Mesendoderm (in vitro differentiated cells): Measurements from ENCODE around the gene LITAF.
"Not testable (repeated sequence)": the region's sequence is repeated elsewhere in the genome, so short reads cannot be mapped to it uniquely, and the experiment has no call there.

ENCODE experiments used
- DNase-seq: peaks from one replicate; pipeline ENCODE4 v3.0.0; 2013
- H2AK5ac ChIP-seq: 2 replicates; pipeline ENCODE4 v1.6.1; 2013; ENCODE audit warnings: low read length, inconsistent platforms
- H2BK120ac ChIP-seq: 2 replicates; pipeline ENCODE4 v1.6.1; 2013; ENCODE audit warnings: low read depth, mild to moderate bottlenecking, low read length, moderate library complexity, mixed read lengths
- H2BK15ac ChIP-seq: replicated peaks from 2 replicates; pipeline ENCODE4 v1.6.1; 2013; ENCODE audit warnings: low read depth, mild to moderate bottlenecking, moderate library complexity
- H2BK5ac ChIP-seq: 2 replicates; pipeline ENCODE4 v1.6.1; 2013; ENCODE audit warnings: low read length, inconsistent platforms
- H3K18ac ChIP-seq: 2 replicates; pipeline ENCODE4 v1.6.1; 2013; ENCODE audit warnings: mild to moderate bottlenecking, low read length, mixed read lengths
- H3K23ac ChIP-seq: one replicate; pipeline ENCODE4 v1.6.1; 2013; ENCODE audit warnings: low read length
- H3K27ac ChIP-seq: 2 replicates; pipeline ENCODE4 v1.5.1; 2013; ENCODE audit warnings: low read depth, mild to moderate bottlenecking, inconsistent platforms, low read length, moderate library complexity
- H3K27me3 ChIP-seq: 2 replicates; pipeline ENCODE4 v1.6.1; 2013; ENCODE audit warnings: low read length, control low read depth, mild to moderate bottlenecking, inconsistent platforms; ENCODE audit not compliant: insufficient read depth, poor library complexity
- H3K36me3 ChIP-seq: 2 replicates; pipeline ENCODE4 v1.6.1; 2013; ENCODE audit warnings: low read length, inconsistent platforms; ENCODE audit not compliant: control insufficient read depth, insufficient read depth
- H3K4ac ChIP-seq: one replicate; pipeline ENCODE4 v1.6.1; 2013; ENCODE audit warnings: low read depth, mild to moderate bottlenecking, low read length, moderate library complexity
- H3K4me1 ChIP-seq: 2 replicates; pipeline ENCODE4 v1.6.1; 2013; ENCODE audit warnings: low read depth, low read length, inconsistent platforms; ENCODE audit not compliant: control insufficient read depth
- H3K4me2 ChIP-seq: 2 replicates; pipeline ENCODE4 v1.6.1; 2013; ENCODE audit warnings: low read length
- H3K4me3 ChIP-seq: 2 replicates; pipeline ENCODE4 v1.5.1; 2013; ENCODE audit warnings: mild to moderate bottlenecking, low read length
- H3K56ac ChIP-seq: one replicate; pipeline ENCODE4 v1.6.1; 2013; ENCODE audit warnings: low read length
- H3K79me1 ChIP-seq: 2 replicates; pipeline ENCODE4 v1.6.1; 2013; ENCODE audit warnings: low read length, inconsistent platforms
- H3K79me2 ChIP-seq: 2 replicates; pipeline ENCODE4 v1.6.1; 2013; ENCODE audit warnings: mild to moderate bottlenecking, low read length; ENCODE audit not compliant: control insufficient read depth, insufficient read depth
- H3K9ac ChIP-seq: 2 replicates; pipeline ENCODE4 v1.6.1; 2013; ENCODE audit warnings: low read length, inconsistent platforms
- H4K5ac ChIP-seq: one replicate; pipeline ENCODE4 v1.6.1; 2013; ENCODE audit warnings: low read length
- H4K8ac ChIP-seq: one replicate; pipeline ENCODE4 v1.6.1; 2013; ENCODE audit warnings: low read depth, mild to moderate bottlenecking, control low read depth, low read length, moderate library complexity
- WGBS: extraction: QIAGEN DNeasy Blood & Tissue Kit; methylation state at CpG from one replicate; pipeline ENCODE4 v1.1.7; 2013; ENCODE audit warnings: low lambda C conversion rate, missing lambda C conversion rate; ENCODE audit not compliant: insufficient coverage; ENCODE audit errors: extremely low coverage; 5-methylcytosine and 5-hydroxymethylcytosine counted together

LITAF gene

GRCh38 chr16:11521055-11521454 is 65.7 kb downstream of the LITAF start:
- Histone ChIP-seq H3K56ac (no peak overlapping the region), H2BK120ac (no peak overlapping the region), H3K9ac (no peak overlapping the region), H4K5ac (no peak overlapping the region), H3K27ac (no peak overlapping the region), H3K4me3 (no peak overlapping the region), H3K18ac (no peak overlapping the region), H3K4ac (no peak overlapping the region), H2BK5ac (no peak overlapping the region), H3K27me3 (no peaks in the 10 kb centered on the region), H3K23ac (no peak overlapping the region), H3K79me2 (no peaks in the 10 kb centered on the region), H3K4me2 (no peak overlapping the region), H3K79me1 (no peaks in the 10 kb centered on the region), H3K4me1 (no peaks in the 10 kb centered on the region), H4K8ac (no peak overlapping the region), H2AK5ac (no peak overlapping the region), H2BK15ac (no peak overlapping the region), H3K36me3 (no peaks in the 10 kb centered on the region)
- no CpG with 5 or more reads among the region's 1 CpG for WGBS
- no peak for DNase-seq

- Histone ChIP-seq H4K8ac (no peak overlapping the region), H2AK5ac (no peak overlapping the region), H3K56ac (no peak overlapping the region), H3K27ac (no peak overlapping the region), H3K36me3 (no peaks in the 10 kb centered on the region), H3K4me2 (no peak overlapping the region), H2BK5ac (no peak overlapping the region), H3K18ac (no peak overlapping the region), H2BK120ac (no peak overlapping the region), H3K27me3 (no peaks in the 10 kb centered on the region), H3K4ac (no peak overlapping the region), H2BK15ac (no peak overlapping the region), H3K4me1 (no peaks in the 10 kb centered on the region), H4K5ac (no peak overlapping the region), H3K23ac (no peak overlapping the region), H3K79me2 (no peaks in the 10 kb centered on the region), H3K4me3 (no peak overlapping the region), H3K79me1 (no peaks in the 10 kb centered on the region), H3K9ac (no peak overlapping the region)
- DNase-seq = no peak
- no CpG with 5 or more reads among the region's 10 CpGs for WGBS
Measured at GRCh38 chr16:11520442-11520841, 66.3 kb downstream of the LITAF start.

- no peak overlapping the region for H3K9ac ChIP-seq
- no peak overlapping the region for H2BK15ac ChIP-seq
- no peaks in the 10 kb centered on the region for H3K4me1 ChIP-seq
- DNase-seq = no peak
- no peak overlapping the region for H3K4me2 ChIP-seq
- no peak overlapping the region for H3K56ac ChIP-seq
- H2BK120ac ChIP-seq = no peak overlapping the region
- H2BK5ac ChIP-seq = no peak overlapping the region
- H3K4ac ChIP-seq = no peak overlapping the region
- H3K18ac ChIP-seq = no peak overlapping the region
- no peaks in the 10 kb centered on the region for H3K79me1 ChIP-seq
- H4K5ac ChIP-seq = no peak overlapping the region
- no peak overlapping the region for H3K4me3 ChIP-seq
- H3K79me2 ChIP-seq = no peaks in the 10 kb centered on the region
- H3K27me3 ChIP-seq = no peaks in the 10 kb centered on the region
- no peaks in the 10 kb centered on the region for H3K36me3 ChIP-seq
- WGBS = no CpG with 5 or more reads among the region's 5 CpGs
- no peak overlapping the region for H3K23ac ChIP-seq
- no peak overlapping the region for H4K8ac ChIP-seq
- H3K27ac ChIP-seq = no peak overlapping the region
- H2AK5ac ChIP-seq = no peak overlapping the region
Measured at GRCh38 chr16:11517961-11518360, 68.8 kb downstream of the LITAF start.

GRCh38 chr16:11515540-11516430 is 70.9 kb downstream of the LITAF start:
- no peak overlapping the region for H3K27ac ChIP-seq
- H2BK15ac ChIP-seq = no peak overlapping the region
- no peak overlapping the region for H3K23ac ChIP-seq
- no peak overlapping the region for H2BK5ac ChIP-seq
- H3K4me3 ChIP-seq = no peak overlapping the region
- no peaks in the 10 kb centered on the region for H3K36me3 ChIP-seq
- H2BK120ac ChIP-seq = no peak overlapping the region
- H3K79me1 ChIP-seq = no peaks in the 10 kb centered on the region
- H4K8ac ChIP-seq = no peak overlapping the region
- no peak overlapping the region for H4K5ac ChIP-seq
- no peak overlapping the region for H3K4me2 ChIP-seq
- H3K4ac ChIP-seq = no peak overlapping the region
- no peak for DNase-seq
- no CpG with 5 or more reads among the region's 13 CpGs for WGBS
- H3K27me3 ChIP-seq = no peaks in the 10 kb centered on the region
- H3K56ac ChIP-seq = no peak overlapping the region
- H3K9ac ChIP-seq = no peak overlapping the region
- no peak overlapping the region for H3K18ac ChIP-seq
- no peaks in the 10 kb centered on the region for H3K4me1 ChIP-seq
- H2AK5ac ChIP-seq = no peak overlapping the region
- no peaks in the 10 kb centered on the region for H3K79me2 ChIP-seq

GRCh38 chr16:11514283-11514682 is 72.4 kb downstream of the LITAF start:
- H4K5ac ChIP-seq = no peak overlapping the region
- H4K8ac ChIP-seq = no peak overlapping the region
- H3K18ac ChIP-seq = no peak overlapping the region
- H2BK5ac ChIP-seq = no peak overlapping the region
- H2BK15ac ChIP-seq = no peak overlapping the region
- no peaks in the 10 kb centered on the region for H3K36me3 ChIP-seq
- H3K4me3 ChIP-seq = no peak overlapping the region
- H3K79me1 ChIP-seq = no peaks in the 10 kb centered on the region
- no peaks in the 10 kb centered on the region for H3K79me2 ChIP-seq
- H3K4me1 ChIP-seq = no peaks in the 10 kb centered on the region
- no peak overlapping the region for H2AK5ac ChIP-seq
- no peak overlapping the region for H2BK120ac ChIP-seq
- H3K27ac ChIP-seq = no peak overlapping the region
- no peak overlapping the region for H3K23ac ChIP-seq
- H3K4ac ChIP-seq = no peak overlapping the region
- H3K27me3 ChIP-seq = no peaks in the 10 kb centered on the region
- no peak for DNase-seq
- peak overlapping the region; percentile 15 for H3K56ac ChIP-seq
- H3K4me2 ChIP-seq = no peak overlapping the region
- no CpG with 5 or more reads among the region's 14 CpGs for WGBS
- no peak overlapping the region for H3K9ac ChIP-seq

GRCh38 chr16:11513366-11513765 is 73.4 kb downstream of the LITAF start:
- H3K4me3 ChIP-seq, H2BK15ac ChIP-seq, H3K4me1 ChIP-seq, H3K4me2 ChIP-seq, H3K79me2 ChIP-seq, H2BK120ac ChIP-seq, DNase-seq, H3K9ac ChIP-seq, H2BK5ac ChIP-seq, H3K79me1 ChIP-seq, H3K23ac ChIP-seq, H3K36me3 ChIP-seq, H4K8ac ChIP-seq, H3K18ac ChIP-seq, H3K27ac ChIP-seq, H3K27me3 ChIP-seq, H4K5ac ChIP-seq, H2AK5ac ChIP-seq, H3K4ac ChIP-seq, H3K56ac ChIP-seq: not testable (repeated sequence)
- WGBS = no CpG with 5 or more reads among the region's 13 CpGs
